HepG2 (cell line): ENCODE measurements around the gene TMUB1. TPM values are rescaled to one million over a fixed set of nuclear protein-coding genes. Genes with fewer than 3 reads are reported as not detected.

ENCODE experiments used
- ATF1 ChIP-seq: IDR thresholded peaks from 2 replicates; pipeline ENCODE4 v1.6.1; 2016; ENCODE audit warnings: mild to moderate bottlenecking, control low read depth
- ATF6 ChIP-seq: sonication (generic); formaldehyde crosslinking; conservative IDR thresholded peaks from 2 replicates; pipeline ENCODE4 v1.4.0; 2020; ENCODE audit warnings: missing genetic modification reagents
- BORCS8-MEF2B ChIP-seq: sonication (generic); formaldehyde crosslinking; IDR thresholded peaks from 2 replicates; pipeline ENCODE4 v1.8.0; 2022; ENCODE audit warnings: mild to moderate bottlenecking, missing genetic modification reagents
- CREB1 ChIP-seq, 2 experiments: fragments of 450-650 bp in 1 of 2; IDR thresholded peaks; 2 replicates each; pipeline ENCODE4 v1.6.1; 2016 to 2017; ENCODE audit warnings: control low read depth in 1 of 2, mild to moderate bottlenecking in 1 of 2, missing compliant biosample characterization in 1 of 2, missing genetic modification characterization in 1 of 2
- CSRNP1 ChIP-seq: sonication (generic); formaldehyde crosslinking; IDR thresholded peaks from 2 replicates; pipeline ENCODE4 v1.8.1; 2023; ENCODE audit warnings: mild to moderate bottlenecking, missing genetic modification reagents
- FOSL1 ChIP-seq: sonication (generic); formaldehyde crosslinking; IDR thresholded peaks from 2 replicates; pipeline ENCODE4 v1.9.0; 2021; ENCODE audit warnings: missing genetic modification reagents, borderline replicate concordance
- HOXA9 ChIP-seq: sonication (generic); formaldehyde crosslinking; IDR thresholded peaks from 2 replicates; pipeline ENCODE4 v1.8.1; 2022; ENCODE audit warnings: missing genetic modification reagents, mild to moderate bottlenecking, moderate library complexity, borderline replicate concordance
- KLF15 ChIP-seq: sonication (generic); formaldehyde crosslinking; IDR thresholded peaks from 2 replicates; pipeline ENCODE4 v1.8.1; 2023; ENCODE audit warnings: borderline replicate concordance, mild to moderate bottlenecking, inconsistent platforms, missing genetic modification reagents, mixed read lengths
- KLF16 ChIP-seq, 2 experiments: sonication (generic) in 1 of 2; formaldehyde crosslinking in 1 of 2; IDR thresholded peaks; 2 replicates each; pipeline versions ENCODE4 v1.6.1 to v1.8.0; 2016 to 2023; ENCODE audit warnings: missing genetic modification reagents in 2 of 2, missing compliant biosample characterization in 1 of 2
- NFIB ChIP-seq: sonication (generic); formaldehyde crosslinking; IDR thresholded peaks from 2 replicates; pipeline ENCODE4 v1.9.0; 2021; ENCODE audit warnings: missing genetic modification reagents, mild to moderate bottlenecking, borderline replicate concordance
- NR2F6 ChIP-seq, 2 experiments: IDR thresholded peaks; 2 replicates each; pipeline ENCODE4 v1.6.1; 2016; ENCODE audit warnings: antibody characterized with exemption in 1 of 2, mild to moderate bottlenecking in 1 of 2
- PLSCR1 ChIP-seq: sonication (generic); formaldehyde crosslinking; IDR thresholded peaks from 2 replicates; pipeline ENCODE4 v1.5.0; 2020; ENCODE audit warnings: missing genetic modification reagents, mild to moderate bottlenecking, borderline replicate concordance
- RXRA ChIP-seq: sonication (generic); formaldehyde crosslinking; IDR thresholded peaks from 2 replicates; pipeline ENCODE4 v1.5.1; 2020; ENCODE audit warnings: missing genetic modification reagents
- XRCC5 ChIP-seq: fragments of 200-400 bp; formaldehyde crosslinking; optimal IDR thresholded peaks from 2 replicates; pipeline ENCODE3; 2017; ENCODE audit warnings: mild to moderate bottlenecking, low read length
- ZBTB38 ChIP-seq: sonication (generic); formaldehyde crosslinking; IDR thresholded peaks from 2 replicates; pipeline ENCODE4 v1.5.1; 2020; ENCODE audit warnings: mild to moderate bottlenecking, missing genetic modification reagents
- ZNF180 ChIP-seq: sonication (generic); formaldehyde crosslinking; IDR thresholded peaks from 2 replicates; pipeline ENCODE4 v1.4.0; 2020; ENCODE audit warnings: low read depth, missing genetic modification reagents, borderline replicate concordance
- ZNF44 ChIP-seq: sonication (generic); formaldehyde crosslinking; IDR thresholded peaks from 2 replicates; pipeline ENCODE4 v1.5.1; 2020; ENCODE audit warnings: mild to moderate bottlenecking, missing genetic modification reagents
- ZNF558 ChIP-seq: sonication (generic); formaldehyde crosslinking; IDR thresholded peaks from 2 replicates; pipeline ENCODE4 v1.9.0; 2022; ENCODE audit warnings: mild to moderate bottlenecking, missing genetic modification reagents, borderline replicate concordance
- ZNF841 ChIP-seq: sonication (generic); formaldehyde crosslinking; IDR thresholded peaks from 2 replicates; pipeline ENCODE4 v1.8.1; 2023; ENCODE audit warnings: missing genetic modification reagents, borderline replicate concordance
- polyA plus RNA-seq, 8 experiments: library from polyadenylated mRNA; depleted of rRNA in 3 of 8; stranded (reverse) in 7 of 8; unstranded in 1 of 8; fragments of >200 nt; fragmentation: Illumina TruSeq in 4 of 8; extraction: Trizol in 4 of 8; gene quantifications; 2 replicates each; pipeline versions ENCODE4 v1.2.1 to v1.2.3, GENCODE V29; 2011 to 2016; ENCODE audit warnings: low read depth in 4 of 8, missing spikeins in 1 of 8, mixed read lengths in 1 of 8; ENCODE audit not compliant: insufficient read depth in 1 of 8
- total RNA-seq, 5 experiments: library from RNA; depleted of rRNA; stranded (reverse); fragments of >200 nt; fragmentation: Illumina TruSeq; extraction: Trizol; gene quantifications; 2 replicates each; pipeline ENCODE4 v1.2.3, GENCODE V29; 2016; ENCODE audit warnings: low read depth in 1 of 5
- TF ChIP-seq, protein P1 (sequence below): sonication (generic); formaldehyde crosslinking; IDR thresholded peaks from 2 replicates; pipeline ENCODE4 v1.4.0; 2020; ENCODE audit warnings: missing genetic modification reagents
- TF ChIP-seq, protein P2 (sequence below): sonication (generic); formaldehyde crosslinking; IDR thresholded peaks from 2 replicates; pipeline ENCODE4 v1.8.1; 2023; ENCODE audit warnings: mild to moderate bottlenecking, moderate library complexity, missing genetic modification reagents

Gene TMUB1
- total and polyA plus RNA-seq, 2 of the 13 experiments (the other 11 are each of a cell fraction or from before 2014, with no cell fraction given) = 44.8 to 51.6 TPM

- TF ChIP-seq, protein P1, sequence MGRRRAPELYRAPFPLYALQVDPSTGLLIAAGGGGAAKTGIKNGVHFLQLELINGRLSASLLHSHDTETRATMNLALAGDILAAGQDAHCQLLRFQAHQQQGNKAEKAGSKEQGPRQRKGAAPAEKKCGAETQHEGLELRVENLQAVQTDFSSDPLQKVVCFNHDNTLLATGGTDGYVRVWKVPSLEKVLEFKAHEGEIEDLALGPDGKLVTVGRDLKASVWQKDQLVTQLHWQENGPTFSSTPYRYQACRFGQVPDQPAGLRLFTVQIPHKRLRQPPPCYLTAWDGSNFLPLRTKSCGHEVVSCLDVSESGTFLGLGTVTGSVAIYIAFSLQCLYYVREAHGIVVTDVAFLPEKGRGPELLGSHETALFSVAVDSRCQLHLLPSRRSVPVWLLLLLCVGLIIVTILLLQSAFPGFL = no peak
- TF ChIP-seq BORCS8-MEF2B (CRISPR knock-in tag) = peak; percentile 62; the same call in 1 of the 2 replicates
- TF ChIP-seq KLF16 (CRISPR knock-in tag; IDR thresholded peaks at IDR 0.05) = no peak; a peak in 1 of 4 replicates
- no peak for TF ChIP-seq ZNF841 (CRISPR knock-in tag)
- no peak; the same call in 1 of the 2 replicates for TF ChIP-seq RXRA
- 0 out of 2 replicates have a peak, but pooled peaks have one; percentile 53 for TF ChIP-seq HOXA9
- TF ChIP-seq FOSL1 = no peak
- TF ChIP-seq, protein P2, sequence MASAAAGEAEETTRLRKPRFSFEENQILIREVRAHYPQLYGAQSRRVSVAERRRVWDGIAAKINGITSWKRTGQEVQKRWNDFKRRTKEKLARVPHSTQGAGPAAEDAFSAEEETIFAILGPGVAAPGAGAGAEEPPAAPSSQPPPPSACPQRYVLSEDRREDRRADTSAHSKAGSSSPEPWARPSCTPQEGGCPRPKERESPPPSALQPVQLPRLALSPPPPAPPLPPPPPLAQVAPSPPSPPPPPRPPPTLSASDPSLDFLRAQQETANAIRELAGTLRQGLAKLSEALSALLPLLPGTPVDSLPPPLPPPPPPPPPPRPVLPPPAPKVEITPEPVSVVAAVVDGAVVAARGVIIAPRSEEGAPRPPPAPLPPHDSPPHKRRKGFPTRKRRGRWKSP (CRISPR knock-in tag) = no peak
- TF ChIP-seq NFIB (CRISPR knock-in tag) = no peak
- TF ChIP-seq XRCC5 = peak; percentile 23
- TF ChIP-seq CSRNP1 (CRISPR knock-in tag) = 0 out of 2 replicates have a peak, but pooled peaks have one; percentile 40
- TF ChIP-seq NR2F6 (IDR thresholded peaks at IDR 0.05) = no peak
- TF ChIP-seq NR2F6 (CRISPR knock-in tag; IDR thresholded peaks at IDR 0.05) = no peak
- TF ChIP-seq ZNF558 (CRISPR knock-in tag) = no peak
- TF ChIP-seq ZNF180 = no peak
- TF ChIP-seq ATF6 = no peak
- TF ChIP-seq CREB1 (IDR thresholded peaks at IDR 0.05) = no peak
- TF ChIP-seq CREB1 (CRISPR knock-in tag; IDR thresholded peaks at IDR 0.05) = no peak
- no peak for TF ChIP-seq ZBTB38 (CRISPR knock-in tag)
- no peak; the same call in 1 of the 2 replicates for TF ChIP-seq PLSCR1 (CRISPR knock-in tag)
- TF ChIP-seq ZNF44 (CRISPR knock-in tag) = peak; percentile 77; the same call in 1 of the 2 replicates
- TF ChIP-seq KLF15 (CRISPR knock-in tag) = no peak
- TF ChIP-seq ATF1 (CRISPR knock-in tag) = no peak
Measured at GRCh38 chr7:151080522-151081169, 2.6 kb downstream of the TMUB1 start, which contains the start of gene FASTK (continued).
